Neuron (in vitro differentiated cells): ENCODE measurements around the gene MAPK1.
A peak's percentile ranks its signal among the peaks of the same experiment; 100 is the strongest.
"Not testable (repeated sequence)": the region's sequence is repeated elsewhere in the genome, so short reads cannot be mapped to it uniquely, and the experiment has no call there.

Experiments
- H2AFZ ChIP-seq: one replicate; pipeline ENCODE4 v1.6.1; 2013; ENCODE audit warnings: low read depth, mild to moderate bottlenecking, inconsistent platforms, low read length, moderate library complexity
- H3K27me3 ChIP-seq: one replicate; pipeline ENCODE4 v1.6.1; 2013; ENCODE audit warnings: low read length; ENCODE audit not compliant: insufficient read depth
- H3K36me3 ChIP-seq: one replicate; pipeline ENCODE4 v1.6.1; 2013; ENCODE audit warnings: low read length; ENCODE audit not compliant: insufficient read depth
- H3K4me1 ChIP-seq: one replicate; pipeline ENCODE4 v1.6.1; 2013; ENCODE audit warnings: low read length; ENCODE audit not compliant: insufficient read depth
- H3K4me3 ChIP-seq: 2 replicates; pipeline ENCODE4 v1.5.1; 2013; ENCODE audit warnings: mild to moderate bottlenecking, low read length, moderate library complexity
- H3K9me3 ChIP-seq: one replicate; pipeline ENCODE4 v1.6.1; 2013; ENCODE audit warnings: low read length

Gene MAPK1

DNA sequence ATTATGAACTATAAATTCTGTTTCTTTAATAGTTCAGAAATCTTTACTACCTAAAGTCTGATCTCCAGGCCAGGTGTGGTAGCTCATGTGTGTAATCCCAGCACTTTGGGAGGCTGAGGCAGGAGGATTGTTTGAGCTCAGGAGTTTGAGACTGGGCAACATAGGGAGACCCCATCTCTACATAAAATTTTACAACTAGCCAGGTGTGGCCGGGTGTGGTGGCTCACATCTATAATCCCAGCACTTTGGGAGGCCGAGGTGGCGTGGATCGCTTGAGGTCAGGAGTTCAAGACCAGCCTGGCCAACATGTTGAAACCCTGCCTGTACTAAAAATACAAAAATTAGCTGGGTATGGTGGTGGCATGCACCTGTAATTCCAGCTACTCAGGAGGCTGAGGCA is 5.3 kb upstream of the MAPK1 start:
- H2AFZ ChIP-seq, H3K4me1 ChIP-seq, H3K9me3 ChIP-seq, H3K27me3 ChIP-seq, H3K36me3 ChIP-seq, H3K4me3 ChIP-seq: not testable (repeated sequence)

DNA sequence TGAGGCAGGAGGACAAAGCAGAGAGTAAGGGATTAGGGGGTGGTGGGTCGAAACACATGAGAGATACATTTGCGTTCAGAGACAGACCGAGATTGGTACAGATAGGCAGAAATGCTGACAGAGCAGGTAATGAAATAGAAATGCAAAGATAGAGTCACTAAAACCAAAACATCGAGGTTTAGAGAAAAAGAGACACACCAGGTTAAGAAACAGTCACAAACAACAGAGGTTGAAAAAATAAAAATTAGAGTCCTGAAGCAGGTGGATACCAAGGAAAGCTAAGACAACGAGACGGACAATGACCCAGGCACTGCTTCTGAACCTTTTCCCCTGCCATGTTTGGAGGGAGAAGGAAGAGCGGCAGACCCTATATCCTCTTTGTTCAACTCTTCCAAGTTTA is 1.2 kb upstream of the MAPK1 start:
- Histone ChIP-seq H2AFZ (no peak overlapping the region), H3K4me1 (peaks cover 24% of the 10 kb centered on the region), H3K9me3 (no peaks in the 10 kb centered on the region), H3K36me3 (no peaks in the 10 kb centered on the region), H3K4me3 (no peak overlapping the region), H3K27me3 (no peaks in the 10 kb centered on the region)

DNA sequence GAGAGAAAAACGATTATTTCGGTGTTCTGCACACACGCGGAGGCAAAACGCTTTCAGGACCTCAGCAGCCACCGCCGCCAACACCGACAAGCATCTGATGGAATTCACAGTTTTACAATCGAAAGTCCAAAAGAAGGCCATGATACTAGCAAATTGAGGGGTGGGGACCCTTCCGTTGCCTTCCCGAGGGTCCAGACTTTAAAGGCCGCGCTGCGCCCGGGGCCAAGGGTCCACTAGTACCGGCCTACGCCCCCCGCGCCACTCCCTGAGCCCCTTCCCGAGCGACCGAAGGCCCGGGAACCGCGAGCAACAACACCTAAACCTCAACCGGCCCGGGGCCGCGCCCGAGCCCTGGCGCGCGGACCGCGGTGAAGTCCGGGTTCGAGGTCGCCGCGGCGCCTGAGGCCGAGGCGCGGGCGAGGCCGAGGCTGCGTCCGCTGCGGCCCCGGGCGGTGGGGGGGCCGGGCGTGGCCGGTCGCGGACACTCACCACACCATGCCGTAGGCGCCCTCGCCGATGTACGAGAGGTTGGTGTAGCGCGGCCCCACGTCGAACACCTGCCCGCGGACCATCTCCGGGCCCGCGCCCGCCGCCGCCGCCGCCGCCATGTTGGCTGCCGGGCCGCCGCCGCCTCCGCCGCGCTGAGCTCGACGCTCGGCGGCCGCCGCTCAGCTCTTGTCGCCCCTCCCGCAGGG is 465 bp downstream of the MAPK1 start:
- Histone ChIP-seq H2AFZ (peak overlapping the region; percentile 65), H3K9me3 (no peaks in the 10 kb centered on the region), H3K4me3 (peak overlapping the region; percentile 99), H3K27me3 (no peaks in the 10 kb centered on the region), H3K36me3 (no peaks in the 10 kb centered on the region), H3K4me1 (peaks cover 24% of the 10 kb centered on the region)

- peak overlapping the region; percentile 99 for H3K4me3 ChIP-seq
- no peaks in the 10 kb centered on the region for H3K27me3 ChIP-seq
- no peaks in the 10 kb centered on the region for H3K36me3 ChIP-seq
- no peak overlapping the region for H2AFZ ChIP-seq
- no peaks in the 10 kb centered on the region for H3K9me3 ChIP-seq
- H3K4me1 ChIP-seq, result peaks cover 24% of the 10 kb centered on the region
These were observed 2.4 kb downstream of the MAPK1 start for GRCh38 chr22:21865041-21865440.

DNA sequence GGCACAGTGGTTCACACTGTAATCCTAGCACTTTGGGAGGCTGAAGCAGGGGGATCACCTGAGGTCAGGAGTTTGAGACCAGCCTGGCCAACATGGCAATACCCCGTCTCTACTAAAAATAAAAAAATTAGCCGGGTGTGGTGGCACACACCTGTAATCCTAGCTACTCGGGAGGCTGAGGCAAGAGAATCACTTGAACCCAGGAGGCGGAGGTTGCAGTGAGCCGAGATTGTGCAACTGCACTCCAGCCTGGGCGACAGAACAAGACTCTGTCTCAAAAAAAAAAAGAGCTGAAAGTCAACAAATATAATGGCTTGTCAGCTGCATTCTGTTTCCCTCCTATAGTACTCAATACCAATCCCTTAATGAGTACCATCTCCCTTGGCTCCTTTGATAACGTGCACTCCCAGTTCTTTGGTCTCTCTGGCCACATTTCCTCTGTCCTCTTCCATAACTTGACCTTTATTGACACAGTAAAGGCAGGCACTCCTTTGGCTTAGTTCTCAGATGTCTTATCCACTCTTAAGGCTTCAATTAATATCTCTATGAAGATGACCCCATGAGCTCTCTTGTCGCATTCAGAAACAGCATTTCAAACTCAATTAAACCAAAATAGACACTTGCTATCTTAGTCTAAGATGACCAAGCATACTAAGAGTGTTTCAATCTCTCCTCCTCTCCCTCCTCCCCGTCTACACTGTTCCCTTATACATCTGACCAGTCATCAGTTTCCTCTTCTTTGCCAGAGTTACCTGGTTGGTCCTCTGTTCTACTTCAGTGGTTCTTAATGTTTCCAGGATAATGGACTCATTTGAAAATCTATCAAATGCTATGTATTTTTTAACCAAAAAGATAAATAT is 4.8 kb downstream of the MAPK1 start:
- Histone ChIP-seq H3K9me3 (no peaks in the 10 kb centered on the region), H3K27me3 (no peaks in the 10 kb centered on the region), H3K4me1 (peaks cover 24% of the 10 kb centered on the region), H2AFZ (no peak overlapping the region), H3K36me3 (no peaks in the 10 kb centered on the region), H3K4me3 (no peak overlapping the region)

DNA sequence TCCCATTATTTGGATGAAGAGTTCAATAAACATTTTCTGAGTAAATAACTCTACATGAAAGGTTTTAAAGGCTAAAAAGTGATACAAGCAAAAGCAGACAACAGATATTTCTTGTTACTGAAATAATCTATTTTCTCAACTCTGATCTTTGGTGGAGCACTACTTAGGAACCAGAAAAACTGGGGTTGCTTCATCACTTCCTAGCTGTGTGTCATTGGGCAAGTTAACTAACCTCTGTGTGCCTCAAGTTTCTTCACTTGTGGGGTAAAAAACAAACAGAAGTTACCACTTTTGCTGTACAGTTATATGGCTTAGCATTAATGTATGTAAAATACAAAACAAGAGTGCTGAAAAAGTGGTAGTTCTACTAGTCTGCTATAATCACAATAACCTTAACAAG is 5.6 kb downstream of the MAPK1 start:
- Histone ChIP-seq H3K4me1 (peaks cover 24% of the 10 kb centered on the region), H3K27me3 (no peaks in the 10 kb centered on the region), H3K9me3 (no peaks in the 10 kb centered on the region), H3K4me3 (no peak overlapping the region), H3K36me3 (no peaks in the 10 kb centered on the region), H2AFZ (no peak overlapping the region)

- no peaks in the 10 kb centered on the region for H3K36me3 ChIP-seq
- H3K4me1 ChIP-seq, result peaks cover 24% of the 10 kb centered on the region
- H2AFZ ChIP-seq, result no peak overlapping the region
- H3K9me3 ChIP-seq, result no peaks in the 10 kb centered on the region
- no peak overlapping the region for H3K4me3 ChIP-seq
- H3K27me3 ChIP-seq, result no peaks in the 10 kb centered on the region
These were observed 6.1 kb downstream of the MAPK1 start for GRCh38 chr22:21861264-21861848.

DNA sequence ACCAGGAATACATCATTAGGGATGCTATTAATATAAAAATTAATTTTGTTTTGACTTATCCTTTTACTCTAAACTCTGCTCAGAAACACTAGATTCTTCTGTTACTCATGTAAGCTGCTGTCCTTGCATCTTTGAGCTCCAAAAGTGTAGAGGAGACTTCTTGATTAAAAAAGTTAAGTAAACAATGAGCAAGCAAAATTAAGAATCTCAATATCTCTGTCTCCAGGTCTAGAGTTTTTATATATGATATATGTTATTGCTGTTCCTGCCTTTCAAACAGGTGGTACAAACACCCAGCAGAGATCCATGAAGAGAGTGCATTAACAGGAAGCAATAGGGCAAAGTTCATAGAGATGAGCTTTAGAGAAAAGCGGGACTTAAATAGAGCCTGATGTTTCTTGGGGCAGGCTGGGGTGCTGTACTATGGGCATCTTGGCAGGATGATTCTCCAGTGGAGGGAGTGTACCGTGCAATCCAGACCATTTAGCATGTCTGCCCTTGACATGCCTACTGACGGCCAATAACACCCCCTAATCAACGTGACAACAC is 6.9 kb downstream of the MAPK1 start:
- Histone ChIP-seq H3K9me3 (no peaks in the 10 kb centered on the region), H2AFZ (no peak overlapping the region), H3K4me1 (peaks cover 18% of the 10 kb centered on the region), H3K4me3 (no peak overlapping the region), H3K36me3 (no peaks in the 10 kb centered on the region), H3K27me3 (no peaks in the 10 kb centered on the region)

GRCh38 chr22:21858025-21858764 is 9.2 kb downstream of the MAPK1 start:
- H3K4me1 ChIP-seq, result no peaks in the 10 kb centered on the region
- H3K36me3 ChIP-seq, result no peaks in the 10 kb centered on the region
- no peak overlapping the region for H2AFZ ChIP-seq
- no peak overlapping the region for H3K4me3 ChIP-seq
- H3K27me3 ChIP-seq, result no peaks in the 10 kb centered on the region
- H3K9me3 ChIP-seq, result no peaks in the 10 kb centered on the region

DNA sequence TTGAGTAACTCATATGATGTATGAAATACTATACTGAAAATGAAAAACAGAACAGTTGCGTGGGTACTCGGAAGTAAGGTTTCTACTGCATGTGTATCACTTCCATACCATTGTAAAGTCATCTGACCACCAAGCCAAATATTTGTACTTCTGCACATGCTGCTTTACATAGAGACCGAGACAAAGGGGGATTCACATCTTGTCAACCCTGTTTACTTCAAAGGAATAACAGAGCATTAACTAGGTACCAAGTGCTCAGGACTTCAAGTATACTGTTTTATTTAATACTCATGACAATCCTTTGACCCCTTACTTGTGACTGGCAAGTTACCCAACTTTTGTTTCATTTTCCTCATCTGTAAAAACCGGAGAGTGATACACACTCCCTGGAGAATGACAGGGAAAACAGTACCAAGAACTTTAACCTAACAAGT is 9.9 kb downstream of the MAPK1 start:
- no peak overlapping the region for H2AFZ ChIP-seq
- no peaks in the 10 kb centered on the region for H3K27me3 ChIP-seq
- no peak overlapping the region for H3K4me3 ChIP-seq
- H3K36me3 ChIP-seq, result peaks cover 4% of the 10 kb centered on the region
- H3K4me1 ChIP-seq, result no peaks in the 10 kb centered on the region
- H3K9me3 ChIP-seq, result peaks cover 3% of the 10 kb centered on the region

DNA sequence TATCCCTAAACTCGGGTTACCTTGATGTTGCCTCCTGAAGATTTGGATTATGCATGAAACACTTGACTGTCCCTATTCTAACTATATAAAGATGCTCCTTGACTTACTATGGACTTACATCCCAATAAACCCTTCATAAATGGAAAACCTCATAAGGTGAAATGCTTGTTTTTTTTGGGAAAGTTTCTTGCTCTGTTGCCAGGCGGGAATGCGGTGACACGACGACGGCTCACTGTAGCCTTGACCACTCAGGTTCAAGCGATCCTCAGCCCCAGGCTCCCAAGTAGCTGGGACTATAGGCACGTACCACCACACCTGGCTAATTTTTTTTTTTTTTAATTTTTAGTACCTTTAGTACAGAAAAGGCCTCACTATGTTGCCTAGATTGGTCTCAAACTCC is 10.6 kb downstream of the MAPK1 start:
- Histone ChIP-seq H3K9me3 (peaks cover 5% of the 10 kb centered on the region), H2AFZ (no peak overlapping the region), H3K4me3 (no peak overlapping the region), H3K27me3 (no peaks in the 10 kb centered on the region), H3K4me1 (no peaks in the 10 kb centered on the region), H3K36me3 (peaks cover 6% of the 10 kb centered on the region)

DNA sequence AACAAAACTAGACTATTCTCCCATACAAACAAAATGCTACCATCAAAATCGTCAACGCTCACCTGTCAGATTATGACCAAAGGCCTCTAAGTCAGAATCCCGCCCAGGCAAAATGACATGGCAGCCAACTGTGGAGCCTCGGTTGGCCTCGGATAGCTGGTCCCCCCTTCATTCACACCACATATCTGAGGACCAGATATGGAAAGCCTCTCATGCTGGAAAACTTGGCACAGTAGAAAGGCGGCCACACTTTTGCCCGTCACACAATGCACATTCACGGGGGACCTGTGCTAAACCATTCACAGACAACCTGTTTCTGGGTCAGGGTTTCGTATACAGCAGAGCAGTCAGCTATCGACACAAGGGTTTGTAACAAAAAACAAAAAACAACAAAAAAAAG is 11.2 kb downstream of the MAPK1 start:
- Histone ChIP-seq H3K4me1 (no peaks in the 10 kb centered on the region), H3K36me3 (peaks cover 6% of the 10 kb centered on the region), H3K4me3 (no peak overlapping the region), H3K9me3 (peaks cover 5% of the 10 kb centered on the region), H2AFZ (no peak overlapping the region), H3K27me3 (no peaks in the 10 kb centered on the region)
